KG1 (cell line): Measurements from ENCODE around the gene KARS1.

Source experiments
- DNase-seq: peaks from one replicate; lab custom pipeline; 2025; lab: John Stamatoyannopoulos, UW

The KARS1 gene

GRCh38 chr16:75579281-75579834 lies 68.1 kb downstream of the KARS1 start:
- no peak for DNase-seq

- DNase-seq, result no peak
These were observed 68.7 kb downstream of the KARS1 start for GRCh38 chr16:75578725-75579124.

DNA sequence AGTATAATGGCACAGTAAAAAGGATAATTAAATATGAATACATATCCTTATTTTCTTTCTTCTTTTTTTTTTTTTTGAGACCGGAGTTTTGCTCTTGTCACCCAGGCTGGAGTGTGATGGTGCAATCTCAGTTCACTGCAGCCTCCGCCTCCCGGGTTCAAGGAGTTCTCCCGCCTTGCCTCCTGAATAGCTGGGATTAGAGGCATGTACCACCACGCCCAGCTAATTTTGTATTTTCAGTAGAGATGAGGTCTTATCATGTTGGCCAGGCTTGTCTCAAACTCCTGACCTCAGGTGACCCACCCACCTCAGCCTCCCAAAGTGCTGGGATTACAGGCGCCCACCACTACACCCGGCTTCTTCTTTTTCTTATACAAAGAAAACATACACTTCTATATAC lies 69.3 kb downstream of the KARS1 start:
- no peak for DNase-seq
